Measurements from ENCODE around the gene KLK1.

- TF ChIP-seq CTCF (IDR thresholded peaks at IDR 0.05) (no peak), POLR2AphosphoS5 (IDR thresholded peaks at IDR 0.05) (no peak), POLR2A (IDR thresholded peaks at IDR 0.05) (no peak)
These were observed 8.7 kb downstream of the KLK1 start for GRCh38 chr19:50814883-50815282.

Measured in stomach (tissue), 4 donors.